HPDE6-E6E7 (cell line): ENCODE data around the gene MGRN1.
"Not testable (repeated sequence)": the region's sequence is repeated elsewhere in the genome, so short reads cannot be mapped to it uniquely, and the experiment has no call there.

ENCODE experiments used
- DNase-seq: peaks from one replicate; pipeline ENCODE4 v3.0.0; 2011; ENCODE audit warnings: missing footprints; ENCODE audit errors: extremely low spot score

The MGRN1 gene

GRCh38 chr16:4733211-4733742 lies 108.7 kb downstream of the MGRN1 start:
- no peak for DNase-seq

GRCh38 chr16:4733747-4734062 lies 109.1 kb downstream of the MGRN1 start:
- no peak for DNase-seq

- DNase-seq, result peak; percentile 98
Observed at GRCh38 chr16:4734063-4734729, 109.6 kb downstream of the MGRN1 start, which contains the start of the genes ANKS3 and DNAAF8. Gene ANKS3 (minus strand): TSS chr16:4734271. CDS start chr16:4730149, 4,122 bp downstream. Gene DNAAF8 (plus strand): TSS chr16:4734537. CDS start chr16:4736515, 1,978 bp downstream.

DNA sequence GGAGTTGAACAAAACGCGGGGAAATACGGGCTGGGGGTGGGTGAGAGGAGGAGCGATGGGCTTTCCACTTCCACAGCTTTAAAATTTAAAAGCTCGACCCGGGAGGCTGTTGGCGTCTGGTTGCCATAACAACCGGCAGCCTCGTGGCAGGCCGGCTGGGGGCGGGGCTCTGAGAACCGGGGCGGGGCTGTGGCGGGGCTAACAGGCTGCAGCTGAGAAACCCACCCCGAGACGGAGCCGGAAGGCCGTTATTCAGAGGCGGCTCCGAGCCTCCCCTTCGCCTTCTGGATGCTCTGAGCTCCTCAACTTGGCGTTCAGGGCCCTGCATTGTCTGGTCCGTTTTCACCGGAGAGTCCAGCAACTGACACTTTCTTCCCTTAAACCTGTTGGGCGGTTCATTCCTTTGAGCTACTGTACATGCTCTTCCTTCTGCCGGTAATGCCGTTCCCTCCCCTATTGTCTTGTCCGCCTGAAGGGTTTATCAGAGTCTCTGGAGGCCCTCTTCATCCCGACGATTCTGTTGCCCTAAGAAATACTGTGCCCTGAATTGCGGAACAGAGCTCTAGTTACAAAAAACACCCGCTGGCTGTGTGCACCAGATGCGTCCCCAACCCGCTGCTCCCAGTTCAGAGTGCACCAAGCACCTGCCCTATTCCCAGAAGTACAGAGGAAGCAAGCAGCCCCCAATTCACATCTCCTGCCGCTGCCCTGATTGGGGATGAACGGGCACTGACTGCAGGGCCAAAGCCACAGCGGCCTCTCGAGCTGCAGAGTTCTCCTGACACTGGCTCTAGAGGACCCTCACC lies 110.3 kb downstream of the MGRN1 start:
- DNase-seq, result peak; percentile 80

- no peak for DNase-seq
Observed at GRCh38 chr16:4736546-4736945, 111.9 kb downstream of the MGRN1 start.

- DNase-seq, result no peak
Observed at GRCh38 chr16:4737545-4737944, 112.9 kb downstream of the MGRN1 start.

GRCh38 chr16:4738370-4738769 lies 113.7 kb downstream of the MGRN1 start:
- DNase-seq, result not testable (repeated sequence)
